Mesendoderm (in vitro differentiated cells): Measurements from ENCODE around the gene ULBP2.
"Not testable (repeated sequence)": the region's sequence is repeated elsewhere in the genome, so short reads cannot be mapped to it uniquely, and the experiment has no call there.

Experiments
- DNase-seq: peaks from one replicate; pipeline ENCODE4 v3.0.0; 2013
- H2AK5ac ChIP-seq: 2 replicates; pipeline ENCODE4 v1.6.1; 2013; ENCODE audit warnings: low read length, inconsistent platforms
- H2BK120ac ChIP-seq: 2 replicates; pipeline ENCODE4 v1.6.1; 2013; ENCODE audit warnings: low read depth, mild to moderate bottlenecking, low read length, moderate library complexity, mixed read lengths
- H2BK15ac ChIP-seq: replicated peaks from 2 replicates; pipeline ENCODE4 v1.6.1; 2013; ENCODE audit warnings: low read depth, mild to moderate bottlenecking, moderate library complexity
- H2BK5ac ChIP-seq: 2 replicates; pipeline ENCODE4 v1.6.1; 2013; ENCODE audit warnings: low read length, inconsistent platforms
- H3K18ac ChIP-seq: 2 replicates; pipeline ENCODE4 v1.6.1; 2013; ENCODE audit warnings: mild to moderate bottlenecking, low read length, mixed read lengths
- H3K23ac ChIP-seq: one replicate; pipeline ENCODE4 v1.6.1; 2013; ENCODE audit warnings: low read length
- H3K27ac ChIP-seq: 2 replicates; pipeline ENCODE4 v1.5.1; 2013; ENCODE audit warnings: low read depth, mild to moderate bottlenecking, inconsistent platforms, low read length, moderate library complexity
- H3K27me3 ChIP-seq: 2 replicates; pipeline ENCODE4 v1.6.1; 2013; ENCODE audit warnings: low read length, control low read depth, mild to moderate bottlenecking, inconsistent platforms; ENCODE audit not compliant: insufficient read depth, poor library complexity
- H3K36me3 ChIP-seq: 2 replicates; pipeline ENCODE4 v1.6.1; 2013; ENCODE audit warnings: low read length, inconsistent platforms; ENCODE audit not compliant: control insufficient read depth, insufficient read depth
- H3K4ac ChIP-seq: one replicate; pipeline ENCODE4 v1.6.1; 2013; ENCODE audit warnings: low read depth, mild to moderate bottlenecking, low read length, moderate library complexity
- H3K4me1 ChIP-seq: 2 replicates; pipeline ENCODE4 v1.6.1; 2013; ENCODE audit warnings: low read depth, low read length, inconsistent platforms; ENCODE audit not compliant: control insufficient read depth
- H3K4me2 ChIP-seq: 2 replicates; pipeline ENCODE4 v1.6.1; 2013; ENCODE audit warnings: low read length
- H3K4me3 ChIP-seq: 2 replicates; pipeline ENCODE4 v1.5.1; 2013; ENCODE audit warnings: mild to moderate bottlenecking, low read length
- H3K56ac ChIP-seq: one replicate; pipeline ENCODE4 v1.6.1; 2013; ENCODE audit warnings: low read length
- H3K79me1 ChIP-seq: 2 replicates; pipeline ENCODE4 v1.6.1; 2013; ENCODE audit warnings: low read length, inconsistent platforms
- H3K79me2 ChIP-seq: 2 replicates; pipeline ENCODE4 v1.6.1; 2013; ENCODE audit warnings: mild to moderate bottlenecking, low read length; ENCODE audit not compliant: control insufficient read depth, insufficient read depth
- H3K9ac ChIP-seq: 2 replicates; pipeline ENCODE4 v1.6.1; 2013; ENCODE audit warnings: low read length, inconsistent platforms
- H4K5ac ChIP-seq: one replicate; pipeline ENCODE4 v1.6.1; 2013; ENCODE audit warnings: low read length
- H4K8ac ChIP-seq: one replicate; pipeline ENCODE4 v1.6.1; 2013; ENCODE audit warnings: low read depth, mild to moderate bottlenecking, control low read depth, low read length, moderate library complexity
- WGBS: extraction: QIAGEN DNeasy Blood & Tissue Kit; methylation state at CpG from one replicate; pipeline ENCODE4 v1.1.7; 2013; ENCODE audit warnings: low lambda C conversion rate, missing lambda C conversion rate; ENCODE audit not compliant: insufficient coverage; ENCODE audit errors: extremely low coverage; 5-methylcytosine and 5-hydroxymethylcytosine counted together

ULBP2 gene

DNA sequence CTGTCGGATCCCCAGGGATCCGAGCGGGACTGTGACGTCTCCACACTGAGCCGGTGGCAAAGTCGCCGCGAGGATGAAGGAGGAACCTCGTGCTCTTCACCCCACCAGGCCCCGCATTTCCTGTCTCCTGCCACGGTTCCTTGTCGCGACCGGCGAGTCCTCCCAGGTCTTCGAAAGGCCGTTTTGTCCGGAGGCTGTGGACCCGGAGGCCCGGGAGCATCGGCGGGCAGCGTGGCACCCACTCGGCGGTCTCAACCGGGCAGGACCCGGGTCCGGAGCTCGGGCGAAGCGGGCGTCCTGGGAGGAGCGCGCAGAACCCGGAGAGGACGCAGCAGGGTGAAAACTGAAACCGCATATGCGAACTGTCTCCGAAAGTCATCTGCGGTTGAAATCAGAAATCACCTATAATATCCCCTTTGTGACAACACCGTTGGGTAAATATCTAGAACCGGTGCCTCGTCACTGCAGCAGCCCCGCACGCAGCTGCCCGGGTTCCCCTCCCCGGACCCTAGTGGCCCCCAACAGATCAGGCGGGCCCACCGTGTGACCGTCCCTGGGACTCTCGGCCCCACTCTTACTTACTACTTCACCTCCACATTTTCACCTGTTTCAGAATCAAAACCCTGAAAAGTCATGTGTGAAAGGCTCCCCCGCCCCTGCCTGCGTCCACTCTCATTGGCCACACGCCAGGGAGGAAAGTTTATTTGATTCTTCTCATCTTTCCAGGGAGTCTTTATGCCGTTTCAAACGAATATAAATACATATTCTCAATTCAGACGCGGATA is 3.1 kb upstream of the ULBP2 start:
- no peak overlapping the region for H2BK15ac ChIP-seq
- H3K79me1 ChIP-seq = no peaks in the 10 kb centered on the region
- H3K4me2 ChIP-seq = no peak overlapping the region
- no peak for DNase-seq
- H2AK5ac ChIP-seq = no peak overlapping the region
- H2BK120ac ChIP-seq = no peak overlapping the region
- no peak overlapping the region for H3K4ac ChIP-seq
- H3K9ac ChIP-seq = no peak overlapping the region
- H4K5ac ChIP-seq = no peak overlapping the region
- H4K8ac ChIP-seq = no peak overlapping the region
- H3K23ac ChIP-seq = no peak overlapping the region
- H3K4me1 ChIP-seq = no peaks in the 10 kb centered on the region
- no peak overlapping the region for H3K18ac ChIP-seq
- no peaks in the 10 kb centered on the region for H3K36me3 ChIP-seq
- H3K27me3 ChIP-seq = peaks cover 48% of the 10 kb centered on the region
- WGBS = no CpG with 5 or more reads among the region's 58 CpGs
- no peak overlapping the region for H3K27ac ChIP-seq
- H3K56ac ChIP-seq = peak overlapping the region; percentile 34
- H2BK5ac ChIP-seq = no peak overlapping the region
- H3K4me3 ChIP-seq = no peak overlapping the region
- H3K79me2 ChIP-seq = no peaks in the 10 kb centered on the region

GRCh38 chr6:149939356-149939648 is 2.5 kb upstream of the ULBP2 start:
- H2BK15ac ChIP-seq = no peak overlapping the region
- H3K9ac ChIP-seq = no peak overlapping the region
- no peak overlapping the region for H3K27ac ChIP-seq
- H2BK120ac ChIP-seq = no peak overlapping the region
- H3K4me2 ChIP-seq = no peak overlapping the region
- no peak for DNase-seq
- no peak overlapping the region for H3K18ac ChIP-seq
- no peak overlapping the region for H4K8ac ChIP-seq
- H3K27me3 ChIP-seq = peaks cover 48% of the 10 kb centered on the region
- no peak overlapping the region for H3K4ac ChIP-seq
- H3K23ac ChIP-seq = no peak overlapping the region
- H2AK5ac ChIP-seq = no peak overlapping the region
- no peaks in the 10 kb centered on the region for H3K79me2 ChIP-seq
- H3K4me3 ChIP-seq = no peak overlapping the region
- H3K56ac ChIP-seq = no peak overlapping the region
- H3K4me1 ChIP-seq = no peaks in the 10 kb centered on the region
- H2BK5ac ChIP-seq = no peak overlapping the region
- no peaks in the 10 kb centered on the region for H3K36me3 ChIP-seq
- no CpG with 5 or more reads among the region's 5 CpGs for WGBS
- no peaks in the 10 kb centered on the region for H3K79me1 ChIP-seq
- no peak overlapping the region for H4K5ac ChIP-seq

DNA sequence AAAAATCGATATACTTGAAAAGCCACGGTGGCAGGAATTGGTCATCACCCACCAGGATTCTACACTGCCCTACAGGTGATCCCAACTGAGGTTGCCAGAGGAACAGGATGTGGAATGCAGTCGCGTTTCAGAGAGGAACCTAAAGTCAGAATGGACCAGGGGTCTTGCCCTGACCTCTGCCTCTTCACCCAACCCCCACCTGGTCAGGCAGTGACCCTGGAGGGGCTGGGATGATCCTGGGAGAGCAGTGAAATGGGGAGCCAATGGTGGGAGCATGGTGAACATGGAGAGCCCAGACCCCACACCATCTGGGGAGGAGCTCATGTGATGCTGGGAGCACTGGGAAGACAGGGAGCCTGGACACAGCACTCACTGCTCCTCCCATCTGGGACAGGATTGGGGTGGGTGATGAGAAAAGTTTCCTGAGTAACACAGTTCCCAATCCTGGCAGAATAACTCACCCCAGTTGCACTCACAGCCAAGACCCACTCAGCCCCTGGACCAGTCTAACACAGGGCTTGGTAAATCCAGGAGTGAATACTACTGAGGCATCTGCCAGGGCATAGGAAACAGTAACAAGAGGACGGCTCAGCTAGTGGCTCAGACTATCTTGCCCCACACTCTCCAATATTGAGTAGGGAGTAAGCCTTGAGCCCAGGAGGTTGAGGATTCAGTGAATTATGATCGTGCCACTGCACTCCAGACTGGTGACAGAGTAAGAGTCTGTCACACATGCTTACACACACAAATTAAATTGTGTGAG is 1.7 kb upstream of the ULBP2 start:
- Histone ChIP-seq H4K5ac (no peak overlapping the region), H2AK5ac (no peak overlapping the region), H3K9ac (no peak overlapping the region), H3K27ac (no peak overlapping the region), H3K23ac (no peak overlapping the region), H3K4me3 (no peak overlapping the region), H3K27me3 (peaks cover 48% of the 10 kb centered on the region), H4K8ac (no peak overlapping the region), H3K4me1 (no peaks in the 10 kb centered on the region), H2BK5ac (no peak overlapping the region), H3K79me2 (no peaks in the 10 kb centered on the region), H2BK15ac (no peak overlapping the region), H3K4ac (no peak overlapping the region), H3K36me3 (no peaks in the 10 kb centered on the region), H2BK120ac (no peak overlapping the region), H3K56ac (no peak overlapping the region), H3K79me1 (no peaks in the 10 kb centered on the region), H3K4me2 (no peak overlapping the region), H3K18ac (no peak overlapping the region)
- no CpG with 5 or more reads among the region's 6 CpGs for WGBS
- no peak for DNase-seq

GRCh38 chr6:149940672-149940982 is 1.2 kb upstream of the ULBP2 start:
- Histone ChIP-seq H3K27ac (no peak overlapping the region), H3K9ac (no peak overlapping the region), H3K79me2 (no peaks in the 10 kb centered on the region), H3K4me3 (no peak overlapping the region), H2BK5ac (no peak overlapping the region), H4K8ac (no peak overlapping the region), H3K4ac (no peak overlapping the region), H3K4me2 (no peak overlapping the region), H4K5ac (no peak overlapping the region), H3K27me3 (peaks cover 48% of the 10 kb centered on the region), H3K23ac (no peak overlapping the region), H3K18ac (no peak overlapping the region), H3K36me3 (no peaks in the 10 kb centered on the region), H2BK15ac (no peak overlapping the region), H2BK120ac (no peak overlapping the region), H3K56ac (no peak overlapping the region), H2AK5ac (no peak overlapping the region), H3K4me1 (no peaks in the 10 kb centered on the region), H3K79me1 (no peaks in the 10 kb centered on the region)
- WGBS = no CpG with 5 or more reads among the region's 6 CpGs
- no peak for DNase-seq

DNA sequence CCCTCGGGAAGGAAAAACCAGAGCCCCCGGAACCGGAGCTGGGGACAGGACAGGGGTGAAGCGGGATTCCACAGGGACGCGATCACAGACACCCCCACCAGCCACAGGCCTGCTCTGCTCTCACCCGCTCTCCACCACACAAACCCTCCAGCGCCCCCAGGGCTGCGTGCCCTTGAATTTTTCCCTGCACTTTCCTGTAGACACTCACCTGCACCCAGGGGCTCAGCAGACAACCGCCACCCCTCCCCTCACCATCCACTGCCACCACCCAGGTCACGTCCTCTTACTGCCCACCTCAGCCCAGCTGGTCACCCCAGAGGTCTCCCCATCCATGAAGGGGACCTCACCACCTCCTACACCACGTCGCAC is 631 bp downstream of the ULBP2 start:
- no peak overlapping the region for H3K4ac ChIP-seq
- H3K27ac ChIP-seq = no peak overlapping the region
- H4K5ac ChIP-seq = no peak overlapping the region
- no peak overlapping the region for H3K18ac ChIP-seq
- H4K8ac ChIP-seq = no peak overlapping the region
- peaks cover 40% of the 10 kb centered on the region for H3K27me3 ChIP-seq
- H2AK5ac ChIP-seq = no peak overlapping the region
- no peaks in the 10 kb centered on the region for H3K79me1 ChIP-seq
- no peak overlapping the region for H3K4me3 ChIP-seq
- H3K4me2 ChIP-seq = peak overlapping the region; percentile 83
- H3K9ac ChIP-seq = peak overlapping the region; percentile 46
- H3K36me3 ChIP-seq = no peaks in the 10 kb centered on the region
- H2BK5ac ChIP-seq = no peak overlapping the region
- H3K4me1 ChIP-seq = no peaks in the 10 kb centered on the region
- no CpG with 5 or more reads among the region's 13 CpGs for WGBS
- no peak overlapping the region for H2BK120ac ChIP-seq
- no peak for DNase-seq
- H3K23ac ChIP-seq = no peak overlapping the region
- no peak overlapping the region for H3K56ac ChIP-seq
- H2BK15ac ChIP-seq = no peak overlapping the region
- no peaks in the 10 kb centered on the region for H3K79me2 ChIP-seq

DNA sequence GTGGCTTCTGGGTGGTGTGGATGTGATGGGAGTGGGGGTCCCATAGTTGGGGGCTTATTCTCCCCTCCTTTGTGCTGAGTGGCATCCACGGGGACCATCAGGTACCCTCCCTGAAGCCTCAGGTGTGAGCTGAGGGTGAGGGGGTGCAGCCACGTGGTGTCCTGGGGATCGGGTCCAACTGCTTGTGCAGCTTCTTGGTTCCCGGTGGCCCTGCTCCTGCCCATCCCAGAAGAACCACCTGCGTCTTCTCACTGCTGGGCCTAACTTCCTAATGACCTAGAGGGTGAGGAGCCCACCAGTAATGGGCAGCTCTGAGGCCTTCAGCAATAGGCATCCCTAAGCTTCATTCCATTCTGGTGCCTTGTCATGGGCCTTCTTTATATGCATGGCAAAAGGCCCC is 1.5 kb downstream of the ULBP2 start:
- H3K79me2 ChIP-seq, H2BK5ac ChIP-seq, H2BK15ac ChIP-seq, H3K9ac ChIP-seq, H3K27ac ChIP-seq, H4K5ac ChIP-seq, H3K4me2 ChIP-seq, H3K4me3 ChIP-seq, H2BK120ac ChIP-seq, H3K23ac ChIP-seq, H4K8ac ChIP-seq, H3K4me1 ChIP-seq, DNase-seq, H3K36me3 ChIP-seq, H3K18ac ChIP-seq, H3K56ac ChIP-seq, H3K4ac ChIP-seq, H2AK5ac ChIP-seq, H3K79me1 ChIP-seq: not testable (repeated sequence)
- H3K27me3 ChIP-seq = peaks cover 34% of the 10 kb centered on the region
- WGBS = no CpG with 5 or more reads among the region's 5 CpGs
